ENCODE results near the gene RNF180.

DNA sequence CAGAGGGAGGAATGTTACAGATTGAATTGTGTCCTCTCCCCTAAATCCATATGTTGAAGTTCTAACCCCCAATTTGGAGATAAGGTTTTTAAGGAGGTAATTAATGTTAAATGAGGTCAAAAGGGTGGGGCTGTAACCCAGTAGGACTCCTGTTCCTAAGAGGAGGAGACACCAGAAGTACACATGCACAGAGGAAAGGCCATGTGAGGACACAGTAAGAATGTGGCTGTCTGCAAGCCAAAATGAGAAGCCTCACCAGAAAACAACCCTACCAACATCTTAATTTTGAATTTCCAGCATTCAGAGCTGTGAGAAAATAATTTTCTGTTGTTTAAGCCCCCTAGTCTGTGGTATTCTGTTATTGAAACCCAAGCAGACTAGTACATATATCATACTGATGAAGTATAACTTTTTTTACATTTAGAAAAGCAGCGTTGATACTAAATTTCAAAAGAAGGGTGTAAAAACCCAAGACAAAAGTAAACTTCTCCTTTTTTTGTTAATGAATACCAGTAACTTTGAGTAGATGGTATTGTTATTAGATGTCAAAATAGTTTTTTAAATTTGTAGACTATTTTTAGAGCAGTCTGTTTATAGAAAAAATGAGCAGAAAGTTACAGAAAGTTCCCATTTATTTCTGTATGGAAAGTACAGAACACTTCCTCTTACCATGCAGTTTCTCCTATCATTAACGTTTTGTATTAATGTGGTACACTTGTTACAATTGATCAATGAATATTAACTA lies 25.1 kb downstream of the RNF180 start:
- TF ChIP-seq, protein P1, sequence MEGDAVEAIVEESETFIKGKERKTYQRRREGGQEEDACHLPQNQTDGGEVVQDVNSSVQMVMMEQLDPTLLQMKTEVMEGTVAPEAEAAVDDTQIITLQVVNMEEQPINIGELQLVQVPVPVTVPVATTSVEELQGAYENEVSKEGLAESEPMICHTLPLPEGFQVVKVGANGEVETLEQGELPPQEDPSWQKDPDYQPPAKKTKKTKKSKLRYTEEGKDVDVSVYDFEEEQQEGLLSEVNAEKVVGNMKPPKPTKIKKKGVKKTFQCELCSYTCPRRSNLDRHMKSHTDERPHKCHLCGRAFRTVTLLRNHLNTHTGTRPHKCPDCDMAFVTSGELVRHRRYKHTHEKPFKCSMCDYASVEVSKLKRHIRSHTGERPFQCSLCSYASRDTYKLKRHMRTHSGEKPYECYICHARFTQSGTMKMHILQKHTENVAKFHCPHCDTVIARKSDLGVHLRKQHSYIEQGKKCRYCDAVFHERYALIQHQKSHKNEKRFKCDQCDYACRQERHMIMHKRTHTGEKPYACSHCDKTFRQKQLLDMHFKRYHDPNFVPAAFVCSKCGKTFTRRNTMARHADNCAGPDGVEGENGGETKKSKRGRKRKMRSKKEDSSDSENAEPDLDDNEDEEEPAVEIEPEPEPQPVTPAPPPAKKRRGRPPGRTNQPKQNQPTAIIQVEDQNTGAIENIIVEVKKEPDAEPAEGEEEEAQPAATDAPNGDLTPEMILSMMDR (IDR thresholded peaks at IDR 0.05; ENCODE audit: borderline replicate concordance, extremely low read depth, low read length, poor library complexity, severe bottlenecking) = no peak
- TF ChIP-seq EZH2 (IDR thresholded peaks at IDR 0.05; ENCODE audit: borderline replicate concordance, low read depth, low read length, severe bottlenecking) = no peak
